ENCODE data around the gene ARHGAP4.
A peak's percentile ranks its signal among the peaks of the same experiment; 100 is the strongest.

Gene ARHGAP4

GRCh38 chrX:153925739-153926551 lies at the start of gene ARHGAP4:
Gene ARHGAP4, minus strand, starts transcription at chrX:153926264. Its CDS starts 62 bp downstream, at chrX:153926202.
- DNase-seq (ENCODE audit: low read depth) = no peak

DNA sequence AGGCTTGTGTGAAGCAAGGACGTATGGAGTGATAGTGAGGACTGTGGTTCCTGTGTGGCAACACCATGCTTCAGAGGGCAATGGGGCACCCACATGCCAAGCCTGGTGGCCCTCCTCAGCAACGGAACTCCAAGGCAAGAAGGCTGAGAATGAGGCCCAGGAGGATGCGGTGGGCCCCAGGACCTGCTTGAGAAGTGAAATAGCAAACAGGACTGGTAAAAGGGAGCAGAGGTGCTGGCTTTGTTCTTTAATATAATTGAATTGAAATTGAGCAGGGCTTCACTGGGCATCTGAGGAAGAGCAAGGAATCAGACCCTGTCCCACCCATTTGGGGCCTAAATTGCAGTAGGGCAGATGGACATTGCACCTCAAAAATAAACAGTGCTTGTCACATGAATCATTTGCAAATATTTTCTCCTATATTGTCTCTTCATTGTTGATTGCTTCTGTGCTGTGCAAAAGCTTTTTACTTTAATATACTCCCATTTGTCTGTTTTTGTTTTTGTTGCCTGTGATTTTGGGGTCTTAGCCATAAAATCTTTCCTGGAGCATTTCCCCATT lies 48.7 kb upstream of the ARHGAP4 start:
- DNase-seq (ENCODE audit: low read depth) = no peak

- DNase-seq (ENCODE audit: low read depth) = no peak
These were observed 48.1 kb upstream of the ARHGAP4 start for GRCh38 chrX:153974003-153974725.

DNA sequence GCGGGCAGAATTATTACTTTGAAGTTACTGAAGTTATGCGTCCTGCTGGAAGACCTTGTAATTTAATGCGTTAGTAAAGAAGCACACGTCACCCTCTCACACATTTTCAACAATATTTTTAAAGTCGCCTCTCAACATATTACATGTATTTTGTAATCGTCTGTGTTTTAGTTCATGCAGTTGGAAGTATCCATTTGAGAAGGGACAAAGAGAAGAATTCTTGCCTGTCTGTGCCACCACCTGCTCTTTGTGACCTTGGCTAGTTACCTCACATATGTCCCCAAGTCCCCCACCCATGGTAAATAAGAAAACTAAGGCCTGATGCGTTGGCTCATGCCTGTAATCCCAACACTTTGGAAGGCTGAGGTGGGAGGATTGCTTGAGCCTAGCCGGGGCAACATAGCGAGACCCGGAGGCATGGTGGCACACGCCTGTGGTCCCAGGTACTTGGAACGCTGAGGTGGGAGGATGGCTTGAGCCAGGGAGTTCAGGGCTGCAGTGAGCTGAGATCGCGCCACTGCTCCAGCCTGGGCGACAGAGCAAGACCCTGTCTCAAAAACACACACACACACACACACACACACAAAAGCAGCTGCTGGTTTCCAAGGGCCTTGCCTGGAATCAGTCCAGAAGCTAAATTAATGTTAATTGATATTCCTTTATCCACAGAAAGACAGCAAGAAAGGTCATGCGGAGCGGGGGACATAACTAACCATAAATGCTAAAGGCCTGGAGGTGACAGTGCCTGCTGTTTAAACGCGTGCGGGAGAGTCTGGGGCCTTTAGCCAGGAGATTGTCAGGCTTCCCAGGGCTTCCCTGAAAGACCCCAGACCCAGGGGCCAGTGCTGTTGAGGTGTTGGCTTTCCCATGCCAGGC lies 47.3 kb upstream of the ARHGAP4 start:
- DNase-seq (ENCODE audit: low read depth) = no peak

DNA sequence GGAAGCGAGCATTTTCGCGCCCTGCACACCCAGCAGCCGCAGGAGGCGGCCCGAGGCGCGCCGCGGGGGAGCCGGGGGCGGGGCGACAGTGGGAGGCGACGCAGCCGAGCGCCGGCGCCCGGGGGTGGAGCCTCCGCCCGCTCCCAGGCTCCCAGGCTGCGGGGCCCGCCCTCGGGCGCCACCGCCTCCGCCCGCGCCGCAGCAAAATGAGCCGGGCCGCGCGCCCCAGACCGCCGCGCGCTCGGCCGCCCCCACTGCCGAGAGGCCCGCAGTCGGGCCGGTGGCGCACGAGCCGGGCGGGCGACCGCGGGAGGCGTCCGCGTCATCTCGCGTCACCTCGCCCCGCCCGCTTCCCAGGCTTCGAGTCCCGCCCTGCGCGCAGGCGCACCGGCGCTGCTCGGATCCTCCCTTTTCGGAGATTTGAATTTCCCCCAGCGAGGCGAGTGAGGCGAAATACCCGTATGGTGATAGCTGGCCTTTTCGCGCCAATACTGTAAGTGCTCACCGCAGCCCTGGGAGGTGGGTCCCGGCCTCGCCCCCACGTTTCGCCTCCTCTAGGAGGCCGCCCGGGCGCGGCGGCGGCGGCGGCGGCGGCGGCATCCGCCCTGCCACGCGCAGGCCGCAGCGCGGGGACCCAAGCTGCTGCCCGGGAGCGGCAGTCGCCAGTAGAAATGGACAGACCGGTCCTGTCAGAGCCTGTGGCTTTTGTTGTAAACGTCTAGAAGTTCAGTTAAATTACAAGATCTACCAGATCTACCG lies 46.5 kb upstream of the ARHGAP4 start, which contains the start of gene TMEM187:
TMEM187 (plus strand) TSS at position 387 of the 759 bp plus-strand sequence. CDS start 9,309 bp downstream, outside the sequence.
- peak; percentile 78 for DNase-seq (ENCODE audit: low read depth)

- DNase-seq (ENCODE audit: low read depth) = peak; percentile 83
These were observed 45.6 kb upstream of the ARHGAP4 start, which contains the start of gene HCFC1 for GRCh38 chrX:153971450-153972367. Gene HCFC1, minus strand, starts transcription at chrX:153971818. Its CDS starts 978 bp downstream, at chrX:153970840.

GRCh38 chrX:153971124-153971449 lies 45.0 kb upstream of the ARHGAP4 start:
- DNase-seq (ENCODE audit: low read depth) = peak; percentile 84

DNA sequence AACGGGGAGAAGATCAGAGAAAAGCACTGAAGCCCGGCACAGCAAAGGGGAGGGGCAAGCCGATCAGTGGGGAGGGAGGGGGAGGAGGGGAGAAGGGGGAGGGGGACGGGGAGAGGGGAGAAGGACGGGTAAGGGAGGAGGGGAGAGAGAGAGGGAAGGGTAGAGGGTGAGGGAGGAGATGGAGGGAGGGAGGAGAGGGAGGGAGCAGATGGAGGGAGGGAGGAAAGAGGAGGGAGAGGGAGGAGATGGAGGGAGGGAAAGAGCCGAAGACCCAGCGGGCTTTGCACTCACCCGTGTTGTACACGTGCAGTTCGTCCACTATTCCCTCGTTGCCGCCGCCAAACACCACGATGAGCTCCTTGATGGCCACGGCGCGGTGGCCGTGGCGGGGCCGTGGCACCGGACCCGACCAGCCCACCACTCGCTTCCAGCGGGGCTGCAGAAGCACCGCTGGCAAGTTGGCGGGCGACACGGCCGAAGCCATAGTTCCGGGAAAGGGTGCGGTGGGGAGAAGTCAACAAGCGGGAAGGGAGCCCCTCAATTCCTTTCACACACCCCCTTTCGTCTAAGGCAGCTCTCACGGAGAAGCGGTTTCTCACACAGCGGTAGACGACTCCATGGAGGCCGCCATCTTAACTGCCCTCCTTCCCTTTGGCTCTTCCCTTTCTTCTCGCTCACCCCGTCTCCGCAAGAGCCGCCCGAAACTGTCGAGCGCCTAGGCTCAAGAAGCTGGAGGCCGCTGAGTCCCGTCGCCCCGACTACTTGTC lies 44.5 kb upstream of the ARHGAP4 start:
- DNase-seq (ENCODE audit: low read depth) = peak; percentile 77

DNA sequence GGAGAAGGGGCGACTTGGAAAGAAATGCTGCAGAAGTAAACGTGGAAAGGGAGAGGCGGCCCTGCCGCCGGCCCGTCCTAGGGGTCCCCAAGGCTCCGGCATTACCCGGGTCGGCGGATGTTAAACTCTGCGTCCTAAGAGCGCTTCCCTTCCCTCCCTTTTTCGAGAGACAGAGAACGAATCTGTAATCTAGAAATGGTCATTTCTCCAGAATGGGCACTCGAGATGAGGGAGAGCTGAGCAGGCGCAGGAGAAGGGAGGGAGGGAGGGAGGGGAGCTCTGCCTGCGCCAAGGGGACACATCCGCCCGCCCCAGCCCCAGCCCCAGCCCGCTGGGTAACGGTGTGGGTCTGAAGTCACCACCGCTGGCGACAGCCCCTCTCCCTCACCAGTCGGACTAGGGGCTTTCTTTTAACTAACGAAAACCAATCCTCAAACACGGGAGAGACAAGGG lies 43.9 kb upstream of the ARHGAP4 start:
- DNase-seq (ENCODE audit: low read depth) = no peak

- no peak for DNase-seq (ENCODE audit: low read depth)
These were observed 43.2 kb upstream of the ARHGAP4 start for GRCh38 chrX:153969125-153969903.

GRCh38 chrX:153968754-153969124 lies 42.7 kb upstream of the ARHGAP4 start:
- DNase-seq (ENCODE audit: low read depth) = no peak

GRCh38 chrX:153968255-153968654 lies 42.2 kb upstream of the ARHGAP4 start:
- no peak for DNase-seq (ENCODE audit: low read depth)

DNA sequence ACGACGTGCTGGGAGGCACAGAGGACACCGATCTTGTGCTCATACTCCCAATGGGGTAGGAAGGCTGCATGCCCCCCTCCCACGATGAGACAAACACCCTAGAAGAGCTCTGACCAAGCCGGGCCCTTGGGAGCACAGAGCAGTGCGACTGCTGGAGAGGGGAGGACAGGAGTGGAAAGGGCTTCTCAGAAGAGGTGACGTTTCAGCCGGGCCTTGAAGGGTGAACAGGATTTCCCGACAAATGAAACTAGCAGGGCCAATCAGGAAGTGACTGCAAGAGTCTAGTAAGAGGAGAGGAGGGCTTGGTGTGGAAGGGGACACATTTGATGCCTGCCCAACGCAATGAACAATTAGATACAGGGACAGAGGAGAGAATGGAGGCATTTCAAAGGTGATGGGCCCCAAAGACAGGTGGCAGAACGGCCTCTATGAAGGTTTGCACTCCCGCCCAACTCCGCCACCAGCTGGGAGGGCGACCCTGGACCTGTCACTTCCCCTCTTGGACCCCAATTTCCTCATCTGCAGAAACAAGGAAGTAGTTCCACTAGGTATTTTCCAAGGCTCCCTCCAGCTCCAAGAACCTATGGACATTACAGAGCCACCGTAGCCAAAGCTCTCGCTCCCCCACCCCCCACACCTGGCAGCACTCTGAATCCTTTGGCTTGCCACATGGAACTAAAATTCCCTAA lies 41.6 kb upstream of the ARHGAP4 start:
- DNase-seq (ENCODE audit: low read depth) = no peak

GRCh38 chrX:153966841-153967535 lies 40.9 kb upstream of the ARHGAP4 start:
- DNase-seq (ENCODE audit: low read depth) = no peak

DNA sequence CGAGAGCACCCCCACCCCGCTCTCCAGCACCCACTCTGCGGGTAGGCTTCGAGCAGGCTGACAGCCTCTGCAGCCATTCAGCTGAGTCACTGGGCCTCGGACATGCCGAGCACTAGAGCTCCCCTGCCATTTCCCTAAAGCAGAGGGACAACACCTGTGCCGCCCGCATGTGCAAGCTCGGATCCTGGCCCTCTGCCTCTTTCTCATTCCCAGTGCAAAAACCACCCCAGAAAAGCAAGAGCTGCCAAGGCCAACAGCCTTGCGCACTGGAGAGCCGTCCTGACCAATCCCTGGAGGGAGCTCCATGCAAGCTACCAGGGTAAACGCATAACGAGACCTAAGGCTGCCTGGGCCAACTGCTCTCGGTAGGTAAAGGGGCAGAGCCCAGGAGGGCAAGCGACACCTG lies 40.2 kb upstream of the ARHGAP4 start:
- no peak for DNase-seq (ENCODE audit: low read depth)

DNA sequence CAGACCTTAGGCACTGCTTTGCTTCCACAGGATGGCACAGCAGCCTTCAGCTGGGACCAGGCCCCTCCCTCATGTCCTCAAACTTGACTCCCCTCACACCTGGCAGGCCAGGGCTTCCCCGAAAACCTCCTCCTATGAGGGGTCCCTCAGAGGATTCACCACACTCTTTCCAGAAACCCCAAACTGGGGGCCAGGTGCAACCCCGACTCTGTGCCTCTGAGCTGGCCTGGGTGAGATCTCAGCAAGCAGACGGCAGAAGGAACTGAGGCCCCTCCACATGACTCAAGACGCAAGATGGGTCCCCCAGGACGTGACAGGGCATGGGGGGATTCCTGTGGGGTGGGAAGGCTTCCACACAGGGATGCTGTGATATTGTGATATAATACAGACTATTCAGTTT lies 39.3 kb upstream of the ARHGAP4 start:
- no peak for DNase-seq (ENCODE audit: low read depth)

DNA sequence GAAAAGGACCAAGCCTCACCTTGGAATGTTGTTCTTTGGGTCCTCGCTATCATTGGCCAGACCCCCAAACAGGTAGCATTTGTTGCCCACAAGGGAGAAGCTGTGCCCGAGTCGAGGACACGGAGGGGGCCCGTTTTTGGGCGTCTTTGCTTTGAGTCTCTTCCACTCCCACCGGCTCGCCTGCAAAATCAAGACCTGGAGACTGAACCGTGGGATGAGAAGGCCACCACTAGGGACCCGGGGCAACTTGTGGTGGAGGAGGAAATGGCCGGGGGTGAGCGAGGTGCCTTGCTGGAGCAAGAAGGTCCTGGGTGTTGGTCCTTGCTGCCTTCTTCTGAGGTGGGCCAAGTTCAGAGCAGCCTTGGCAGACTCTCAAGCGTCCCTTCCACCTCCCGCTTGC lies 38.0 kb upstream of the ARHGAP4 start:
- DNase-seq (ENCODE audit: low read depth) = no peak

Measured in fibroblast of the conjunctiva (primary cell).